SK-N-SH treated with all-trans-retinoic acid at 6 μM for 48 hours (cell line): ENCODE data around the gene PSORS1C1.

Experiments
- ATAC-seq: fragments of 200-7000 bp; cut with Tn5 transposase; 3 replicates; pipeline ENCODE4 v1.9.1; 2020; ENCODE audit warnings: mild to moderate bottlenecking, moderate library complexity
- CREB5 ChIP-seq: fragments of 250-450 bp; sonication (Bioruptor Pico); IDR thresholded peaks from 2 replicates; pipeline ENCODE4 v1.5.1; 2020; ENCODE audit warnings: low read depth, mild to moderate bottlenecking, moderate library complexity
- CSDC2 ChIP-seq: fragments of 250-450 bp; sonication (Bioruptor Pico); IDR thresholded peaks from 2 replicates; pipeline ENCODE4 v1.5.0; 2020; ENCODE audit warnings: mild to moderate bottlenecking, moderate library complexity
- CSRNP3 ChIP-seq: fragments of 250-450 bp; sonication (Bioruptor Pico); IDR thresholded peaks from 2 replicates; pipeline ENCODE4 v1.5.1; 2021; ENCODE audit warnings: mild to moderate bottlenecking, moderate library complexity
- ESRRG ChIP-seq: fragments of 250-450 bp; sonication (Bioruptor Pico); IDR thresholded peaks from 2 replicates; pipeline ENCODE4 v1.6.1; 2021; ENCODE audit warnings: mild to moderate bottlenecking
- GLIS3 ChIP-seq: fragments of 250-450 bp; sonication (Bioruptor Pico); IDR thresholded peaks from 2 replicates; pipeline ENCODE4 v1.5.0; 2020; ENCODE audit warnings: mild to moderate bottlenecking, moderate library complexity
- PATZ1 ChIP-seq: fragments of 250-450 bp; sonication (Bioruptor Pico); IDR thresholded peaks from 2 replicates; pipeline ENCODE4 v1.8.0; 2020; ENCODE audit warnings: mild to moderate bottlenecking, moderate library complexity, borderline replicate concordance
- POU6F1 ChIP-seq: fragments of 250-450 bp; sonication (Bioruptor Pico); IDR thresholded peaks from 2 replicates; pipeline ENCODE4 v1.8.0; 2021; ENCODE audit warnings: low read depth, mild to moderate bottlenecking, moderate library complexity, borderline replicate concordance
- PPARA ChIP-seq: fragments of 250-450 bp; sonication (Bioruptor Pico); IDR thresholded peaks from 2 replicates; pipeline ENCODE4 v1.5.0; 2020; ENCODE audit warnings: mild to moderate bottlenecking, borderline replicate concordance
- RARB ChIP-seq: fragments of 250-450 bp; sonication (Bioruptor Pico); IDR thresholded peaks from 2 replicates; pipeline ENCODE4 v1.8.0; 2021; ENCODE audit warnings: mild to moderate bottlenecking, moderate library complexity
- SNAI2 ChIP-seq: fragments of 250-450 bp; sonication (Bioruptor Pico); IDR thresholded peaks from 2 replicates; pipeline ENCODE4 v1.5.0; 2020; ENCODE audit warnings: mild to moderate bottlenecking, moderate library complexity
- TCF4 ChIP-seq: fragments of 250-450 bp; sonication (Bioruptor Pico); IDR thresholded peaks from 2 replicates; pipeline ENCODE4 v1.8.0; 2021; ENCODE audit warnings: mild to moderate bottlenecking, moderate library complexity, borderline replicate concordance
- TSHZ2 ChIP-seq: fragments of 250-450 bp; sonication (Bioruptor Pico); IDR thresholded peaks from 2 replicates; pipeline ENCODE4 v1.5.0; 2020; ENCODE audit warnings: mild to moderate bottlenecking, moderate library complexity
- ZC3H10 ChIP-seq: fragments of 250-450 bp; sonication (Bioruptor Pico); IDR thresholded peaks from 2 replicates; pipeline ENCODE4 v1.5.1; 2021; ENCODE audit warnings: mild to moderate bottlenecking, moderate library complexity
- ZNF565 ChIP-seq: fragments of 450-650 bp; formaldehyde crosslinking; conservative IDR thresholded peaks from 2 replicates; pipeline ENCODE4 v1.5.0; 2020; ENCODE audit warnings: low read depth, mild to moderate bottlenecking, moderate library complexity
- ZNF70 ChIP-seq: fragments of 450-650 bp; formaldehyde crosslinking; IDR thresholded peaks from 2 replicates; pipeline ENCODE4 v1.5.0; 2020; ENCODE audit warnings: mild to moderate bottlenecking, moderate library complexity

Gene PSORS1C1

GRCh38 chr6:31087494-31088089 is 27.0 kb upstream of the PSORS1C1 start:
- peak; percentile 95 for ATAC-seq
- TF ChIP-seq TCF4 (CRISPR knock-in tag) (no peak), ESRRG (CRISPR knock-in tag) (no peak), ZC3H10 (CRISPR knock-in tag) (no peak), GLIS3 (CRISPR knock-in tag) (no peak), RARB (no peak), SNAI2 (CRISPR knock-in tag) (no peak), ZNF565 (CRISPR knock-in tag) (no peak), PPARA (CRISPR knock-in tag) (no peak)

GRCh38 chr6:31090275-31090972 is 24.2 kb upstream of the PSORS1C1 start:
- ATAC-seq = no peak
- TF ChIP-seq TSHZ2 (CRISPR knock-in tag) (no peak), ZNF565 (CRISPR knock-in tag) (no peak), SNAI2 (CRISPR knock-in tag) (no peak), PATZ1 (CRISPR knock-in tag) (no peak), POU6F1 (no peak), ZC3H10 (CRISPR knock-in tag) (no peak)
- TF ChIP-seq, all 23 proteins: peak for 0

GRCh38 chr6:31090973-31091364 is 23.6 kb upstream of the PSORS1C1 start:
- no peak for TF ChIP-seq CSDC2 (CRISPR knock-in tag)
- TF ChIP-seq ZNF565 (CRISPR knock-in tag) = no peak
- no peak for TF ChIP-seq CREB5
- TF ChIP-seq ZNF70 = no peak
- no peak for TF ChIP-seq CSRNP3 (CRISPR knock-in tag)
- no peak for TF ChIP-seq TSHZ2 (CRISPR knock-in tag)
- no peak for TF ChIP-seq GLIS3 (CRISPR knock-in tag)
- TF ChIP-seq ESRRG (CRISPR knock-in tag) = no peak
- ATAC-seq = no peak
